Measurements from ENCODE around the gene MAP2K5.
A peak's percentile ranks its signal among the peaks of the same experiment; 100 is the strongest.

Gene MAP2K5

DNA sequence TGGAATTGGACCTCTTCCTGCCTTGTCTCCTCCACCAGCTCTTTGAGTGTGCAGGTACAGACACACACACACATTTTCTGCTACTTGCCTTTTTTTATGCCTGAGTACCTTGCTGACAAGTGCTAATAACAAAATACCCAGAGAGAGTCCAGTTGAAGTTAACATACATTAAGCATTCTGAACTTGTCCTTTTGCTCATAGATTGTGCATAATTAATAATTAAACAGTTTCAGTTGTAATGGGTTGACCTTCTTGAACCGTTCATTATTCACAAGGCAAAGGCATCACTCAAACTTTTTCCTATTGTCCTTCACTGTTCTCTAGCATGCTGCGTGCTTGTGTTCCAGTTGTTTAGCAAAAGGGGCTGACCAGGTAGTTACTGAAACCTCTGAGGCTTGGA lies 223.2 kb downstream of the MAP2K5 start:
- no peak for DNase-seq

DNA sequence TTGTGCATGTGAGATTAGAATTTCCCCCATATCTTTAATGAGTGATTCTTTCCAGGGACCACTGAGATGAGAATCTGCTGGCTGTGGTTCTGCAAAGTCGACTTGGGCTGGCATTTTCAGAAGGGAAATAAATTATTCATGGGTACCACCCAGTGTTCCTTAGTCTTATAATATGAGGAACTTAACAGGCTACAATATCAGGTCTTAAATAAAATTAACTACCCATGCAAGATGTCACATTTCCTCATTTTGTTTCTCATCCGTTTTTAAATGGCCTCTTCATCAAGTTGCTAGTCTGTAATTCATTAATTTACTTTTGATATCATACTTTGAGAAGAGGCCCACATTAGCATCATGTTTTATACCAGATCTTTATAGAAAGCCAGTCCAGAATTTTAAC lies 224.5 kb downstream of the MAP2K5 start:
- DNase-seq: no peak

DNA sequence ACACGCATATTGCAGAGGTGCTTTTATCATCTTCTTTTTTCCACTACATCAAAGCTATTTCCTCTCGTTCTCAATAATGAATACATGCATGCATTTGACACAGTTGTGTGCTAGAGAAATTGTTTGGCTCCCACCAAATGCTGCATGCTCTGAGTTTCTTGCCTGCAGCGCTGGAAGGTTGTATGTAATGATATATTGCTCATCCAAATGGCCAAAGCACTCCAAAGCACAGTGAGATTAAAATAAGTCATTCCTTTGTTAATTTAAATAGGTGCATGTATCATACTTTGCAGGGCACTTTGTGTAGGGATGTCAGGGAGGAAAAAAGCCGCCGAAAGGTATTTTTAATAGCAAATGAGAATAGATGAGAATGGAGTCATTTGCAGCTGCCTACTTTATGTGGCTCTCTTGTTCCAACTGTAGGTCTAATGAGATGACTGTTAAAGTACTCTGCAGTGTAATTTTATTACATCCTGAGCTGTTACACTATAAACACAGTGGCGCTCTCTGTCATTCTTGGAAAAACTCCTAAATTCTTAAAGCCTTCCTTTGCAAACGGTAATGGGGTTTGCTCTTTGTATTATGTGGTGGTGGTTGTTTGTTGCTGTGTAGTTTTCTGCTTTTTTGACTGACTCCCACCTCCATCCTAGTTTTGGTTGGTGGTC lies 225.9 kb downstream of the MAP2K5 start:
- DNase-seq: no peak

DNA sequence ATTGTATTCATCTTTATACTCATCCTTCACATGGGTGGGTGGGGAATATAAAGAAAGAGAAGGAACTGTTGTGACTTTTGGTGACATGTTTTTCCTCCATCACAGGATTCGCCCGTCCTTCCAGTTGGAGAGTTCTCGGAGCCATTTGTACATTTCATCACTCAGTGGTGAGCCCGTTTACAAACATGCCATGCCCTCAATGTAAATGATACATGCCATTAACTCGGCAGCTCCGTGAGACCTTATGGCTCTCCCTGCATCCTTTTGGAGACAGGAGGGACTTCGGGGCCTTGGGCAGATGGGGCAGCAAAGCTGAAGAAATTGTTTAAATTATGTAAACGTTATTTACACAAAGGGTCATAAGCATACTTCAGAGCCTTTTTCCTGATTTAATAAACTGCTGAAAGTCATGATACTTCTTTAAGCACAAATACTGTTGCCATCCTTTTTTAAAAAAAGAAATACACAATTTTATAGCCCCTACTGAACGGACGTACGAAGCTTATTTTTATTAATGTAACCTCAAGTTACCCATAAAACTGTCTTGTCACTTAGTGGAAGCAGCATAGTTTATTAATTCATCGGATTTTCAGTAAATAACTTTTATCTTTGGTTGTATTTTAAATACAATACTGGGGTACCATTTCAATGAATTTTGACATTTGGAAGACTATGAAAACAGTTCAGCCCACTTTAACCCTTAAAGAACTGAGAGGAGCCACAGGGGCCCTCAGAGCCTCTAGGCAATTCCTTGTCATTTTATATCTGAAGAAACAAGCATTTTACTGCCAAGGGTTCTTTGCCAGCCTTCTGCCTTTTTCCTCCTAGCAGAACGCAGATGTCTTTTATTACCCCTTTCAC lies 227.2 kb downstream of the MAP2K5 start:
- no peak for DNase-seq

DNA sequence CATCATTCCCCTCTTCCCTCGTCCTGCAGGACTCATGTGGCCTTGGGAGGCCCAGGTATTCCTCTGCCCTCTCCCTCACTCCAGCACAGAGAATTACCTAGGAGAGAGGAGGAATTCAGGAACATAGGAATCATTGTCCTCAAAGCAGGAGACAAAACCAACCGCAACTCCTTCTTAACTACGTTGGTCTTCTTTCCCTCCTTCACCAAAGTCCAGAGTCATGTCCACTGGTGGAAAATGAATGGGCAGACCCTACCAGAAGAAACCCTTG lies 227.8 kb downstream of the MAP2K5 start:
- no peak for DNase-seq

DNA sequence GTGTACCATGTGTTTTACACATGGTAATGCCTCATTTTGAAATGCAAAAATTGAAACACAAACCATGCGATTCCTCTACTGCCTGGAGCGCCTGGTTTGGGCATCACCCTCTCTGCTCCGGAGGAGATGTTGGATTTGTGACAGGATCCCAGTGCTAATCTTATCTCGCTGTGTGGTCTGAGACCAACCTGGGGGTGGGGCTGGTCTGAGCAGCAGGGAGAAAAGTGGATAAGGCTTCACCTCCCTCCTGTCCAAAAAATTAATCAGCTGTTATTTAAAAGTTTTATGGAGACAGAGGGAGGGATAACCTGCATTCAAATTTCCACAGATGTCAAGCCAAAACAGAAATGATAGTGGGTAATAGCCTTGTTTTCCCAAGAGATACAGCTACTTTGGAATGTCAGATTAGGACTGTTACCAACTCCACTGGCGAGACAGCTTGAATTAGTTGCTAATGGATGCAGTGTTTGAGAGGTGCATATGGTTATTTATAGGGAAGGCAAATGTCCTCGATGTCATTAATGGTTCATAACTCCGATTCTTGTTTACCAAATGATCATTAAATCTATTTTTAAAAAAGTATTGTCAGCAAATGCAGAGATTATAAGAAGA lies 228.8 kb downstream of the MAP2K5 start:
- no peak for DNase-seq

DNA sequence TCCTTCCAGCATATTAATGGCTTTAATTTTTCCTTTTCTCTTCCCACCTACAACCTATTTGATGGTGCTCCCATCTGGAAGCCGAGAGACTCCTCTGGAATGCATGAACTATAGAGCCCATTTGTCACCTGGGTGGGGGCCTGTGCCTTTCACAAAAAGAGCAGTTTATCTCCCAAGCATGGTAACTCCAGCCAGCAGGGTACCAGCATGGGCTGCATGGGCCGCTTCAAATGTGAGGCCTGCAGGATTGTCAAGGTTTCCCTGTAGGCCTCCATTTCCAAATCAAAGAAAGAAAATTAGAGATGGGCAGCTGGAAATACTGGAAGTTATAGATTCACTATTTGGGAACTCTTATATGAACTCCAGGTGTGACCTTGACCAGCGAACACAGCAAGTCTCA lies 232.1 kb downstream of the MAP2K5 start:
- DNase-seq: no peak

DNA sequence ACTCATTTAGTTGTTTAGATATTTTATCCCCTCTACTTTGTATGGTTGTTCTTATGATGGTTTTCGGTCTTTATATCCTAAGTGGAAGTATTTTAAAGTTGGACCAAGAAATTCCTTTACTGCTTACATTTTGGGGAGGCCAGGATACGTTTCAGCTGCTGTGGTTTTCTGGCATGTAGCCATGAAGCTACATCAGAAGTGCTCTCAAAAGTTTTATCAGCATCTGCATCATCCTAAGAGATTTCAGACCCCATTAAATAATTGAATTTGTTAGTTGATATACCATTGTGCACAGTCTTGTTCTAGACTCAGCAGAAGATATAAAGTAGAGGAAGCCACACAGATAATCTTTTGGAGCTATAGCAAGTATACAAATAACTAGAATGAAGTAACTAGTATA lies 232.7 kb downstream of the MAP2K5 start:
- no peak for DNase-seq

DNA sequence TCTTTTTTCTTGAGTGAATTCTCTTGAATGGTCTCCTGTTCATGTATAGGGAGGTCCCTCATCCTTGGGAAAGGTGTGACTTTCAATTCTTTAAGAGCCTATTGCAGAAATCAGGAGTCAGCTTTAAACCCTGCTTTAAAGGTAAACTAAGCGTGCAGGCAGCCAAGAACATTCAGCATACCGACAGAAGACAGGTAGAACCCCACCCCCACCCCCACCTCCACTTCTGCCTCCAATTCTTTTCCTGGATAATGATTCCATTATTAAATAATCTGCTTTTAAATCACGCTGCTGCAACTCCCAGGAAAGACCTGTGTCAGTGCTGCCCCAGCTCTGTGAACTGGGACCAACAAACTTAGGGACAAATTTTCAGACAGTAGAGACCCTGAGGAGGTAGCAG lies 233.5 kb downstream of the MAP2K5 start:
- no peak for DNase-seq

DNA sequence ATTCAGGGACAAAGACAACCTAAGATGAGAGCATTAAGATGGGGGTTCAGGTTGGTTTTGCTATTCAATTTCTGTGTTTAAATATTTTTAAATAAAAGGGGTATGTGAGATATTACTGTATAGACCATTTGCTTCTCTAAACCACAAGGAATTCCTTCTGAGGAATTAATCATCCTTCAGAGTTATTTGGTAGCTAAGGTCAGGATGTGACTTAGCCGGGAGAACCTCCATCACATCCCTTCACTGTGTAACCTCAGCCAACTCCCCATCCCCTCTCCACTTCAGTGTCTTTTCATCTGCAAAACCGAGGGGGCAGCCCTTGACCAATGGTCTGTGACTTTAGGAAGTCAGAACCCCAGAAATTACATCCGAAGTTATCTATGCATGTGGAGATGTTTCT lies 234.1 kb downstream of the MAP2K5 start:
- no peak for DNase-seq

DNA sequence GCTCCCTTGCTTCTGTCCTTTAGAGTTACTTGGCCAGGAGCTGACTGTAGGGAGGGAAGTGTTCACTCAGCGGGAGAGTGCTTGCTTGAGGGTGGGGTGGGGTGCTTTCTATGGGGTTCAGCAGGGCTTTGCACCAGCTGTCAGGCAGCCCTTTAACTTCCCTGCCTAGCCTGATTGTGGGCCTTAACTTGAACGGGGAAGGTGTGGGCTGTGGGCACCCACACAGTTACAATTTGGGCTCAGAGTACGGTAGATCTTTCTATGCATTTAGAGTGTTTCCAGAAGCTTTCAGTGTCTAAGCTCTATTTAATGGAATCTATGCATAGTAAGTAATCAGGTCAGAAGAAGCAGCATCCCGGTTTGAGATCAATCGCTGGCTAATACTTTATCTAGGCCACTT lies 234.6 kb downstream of the MAP2K5 start:
- no peak for DNase-seq

DNA sequence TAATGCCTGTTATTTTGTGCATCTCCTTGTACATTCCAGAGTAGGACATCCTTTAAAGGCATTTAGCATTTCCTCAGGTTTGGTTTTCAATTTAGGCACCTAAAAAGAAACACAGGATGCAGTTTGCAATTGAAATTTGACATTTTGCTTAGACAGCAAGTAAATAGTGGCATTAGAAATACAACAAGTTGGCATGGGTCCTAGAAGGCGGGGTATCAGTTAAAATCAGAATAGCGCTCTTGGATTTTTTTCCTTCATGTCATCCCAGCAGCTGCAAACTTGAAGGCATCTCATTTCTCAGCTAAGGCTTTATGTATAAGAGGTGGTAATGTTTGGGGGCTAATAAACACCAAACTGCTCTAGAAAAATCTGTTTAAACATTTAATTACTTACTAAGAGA lies 235.3 kb downstream of the MAP2K5 start:
- DNase-seq: no peak

DNA sequence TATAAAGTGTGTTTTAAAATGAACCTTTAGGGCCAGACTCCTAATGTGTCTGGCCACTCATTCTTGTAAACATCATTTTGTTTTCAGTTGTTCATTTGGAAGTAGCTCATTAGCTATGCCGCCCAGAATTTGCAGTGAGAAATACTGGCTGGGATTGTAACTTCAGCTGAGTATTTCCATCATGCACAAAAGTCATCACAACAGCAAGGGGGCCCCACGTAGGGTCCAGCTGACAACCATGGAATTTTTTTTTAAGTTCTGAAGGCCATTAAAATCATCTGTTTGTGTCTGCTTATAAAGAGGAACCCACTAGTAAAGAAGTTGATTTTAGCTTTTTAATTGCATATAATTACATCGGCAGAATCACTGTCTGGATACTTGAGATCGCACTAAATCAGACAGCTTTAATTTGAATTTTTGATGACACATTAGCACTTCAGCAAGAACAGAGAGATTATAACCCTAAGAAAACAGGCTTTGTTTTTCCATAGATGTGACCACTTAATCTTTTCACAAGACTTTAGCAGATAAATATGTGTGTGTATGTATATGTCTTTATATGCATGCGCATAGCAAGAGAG lies 236.6 kb downstream of the MAP2K5 start:
- DNase-seq: no peak

DNA sequence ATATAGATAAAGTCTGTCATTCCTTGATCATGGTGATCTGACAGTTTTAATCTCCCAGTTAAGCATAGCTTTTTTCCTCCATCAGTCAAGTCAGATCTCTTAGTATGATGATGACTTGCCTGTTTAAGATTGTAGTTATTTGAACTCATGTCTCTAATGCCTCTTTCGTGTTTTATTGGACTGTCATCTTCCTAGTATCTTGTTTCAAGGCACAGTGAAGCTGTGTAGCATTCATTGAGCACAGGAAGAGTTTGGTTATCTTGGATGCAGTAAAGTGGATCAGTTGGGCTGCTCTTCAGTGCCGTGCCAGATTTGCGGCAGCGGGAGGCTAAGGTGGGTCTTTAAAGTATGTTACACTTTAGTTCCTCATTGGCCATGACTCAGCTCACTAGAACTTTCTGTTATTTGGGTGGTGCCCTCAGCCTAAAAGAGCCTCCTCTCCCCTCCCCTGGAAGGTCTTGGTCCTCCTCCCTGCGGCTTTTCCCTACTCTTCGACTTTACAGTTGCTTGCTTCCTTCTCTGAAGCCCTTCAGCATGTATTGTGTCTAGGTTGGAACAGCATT lies 237.1 kb downstream of the MAP2K5 start:
- DNase-seq: no peak

DNA sequence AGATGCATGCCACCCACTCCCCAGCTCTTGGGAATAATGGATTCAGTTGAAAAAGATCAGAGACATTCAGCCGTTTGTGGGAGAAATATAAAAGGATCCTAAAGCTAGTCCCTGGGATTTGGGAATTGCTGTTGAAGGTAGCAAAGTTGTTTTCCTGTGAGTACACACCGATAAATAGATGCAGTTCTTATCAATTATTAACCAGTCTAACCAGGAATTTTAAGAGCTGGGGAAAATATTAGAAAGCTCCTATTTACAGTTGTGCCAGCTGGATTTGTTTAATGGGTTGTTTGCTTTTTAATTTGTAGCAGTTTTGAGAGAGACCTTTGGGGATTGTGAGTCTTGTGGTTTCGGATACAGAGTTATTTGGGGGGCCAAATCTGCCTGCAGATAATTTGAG lies 238.6 kb downstream of the MAP2K5 start:
- DNase-seq: no peak

DNA sequence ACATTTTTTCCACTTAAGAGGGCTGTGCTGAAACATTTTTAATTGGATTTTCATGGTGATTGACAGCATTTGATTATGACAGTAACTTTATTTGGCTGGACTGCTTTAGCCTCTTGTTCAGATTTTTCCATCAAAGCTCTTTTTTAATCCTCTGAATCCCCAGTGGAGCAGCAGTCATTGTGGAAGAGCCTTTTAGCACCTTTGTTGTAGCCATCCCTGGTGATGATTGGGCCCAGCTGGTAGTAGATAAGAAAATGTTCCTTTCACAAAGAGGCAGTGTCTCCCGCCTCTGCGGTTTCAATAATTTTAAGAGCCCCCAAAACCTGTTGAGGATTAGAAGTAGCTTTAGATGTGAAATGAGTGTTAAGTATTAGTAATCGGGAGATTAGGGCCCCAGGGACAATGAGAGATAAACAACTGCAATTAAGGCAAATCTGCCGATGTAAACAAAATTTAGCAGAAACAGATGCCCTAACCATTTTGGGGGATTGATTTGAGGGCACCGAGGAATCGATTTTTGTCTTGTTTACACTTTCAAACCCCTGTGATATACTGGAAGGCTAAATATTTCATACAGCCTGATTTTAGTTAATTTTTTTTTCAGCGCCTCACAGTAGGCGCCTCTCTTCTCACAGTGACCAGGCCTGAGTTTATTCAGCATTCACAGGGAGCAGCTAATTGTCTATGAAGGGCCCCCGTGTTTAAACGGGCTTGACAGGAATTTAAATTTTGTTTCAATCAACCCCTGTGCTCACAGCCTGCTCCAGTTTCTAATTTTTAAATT lies 239.6 kb downstream of the MAP2K5 start:
- no peak for DNase-seq

DNA sequence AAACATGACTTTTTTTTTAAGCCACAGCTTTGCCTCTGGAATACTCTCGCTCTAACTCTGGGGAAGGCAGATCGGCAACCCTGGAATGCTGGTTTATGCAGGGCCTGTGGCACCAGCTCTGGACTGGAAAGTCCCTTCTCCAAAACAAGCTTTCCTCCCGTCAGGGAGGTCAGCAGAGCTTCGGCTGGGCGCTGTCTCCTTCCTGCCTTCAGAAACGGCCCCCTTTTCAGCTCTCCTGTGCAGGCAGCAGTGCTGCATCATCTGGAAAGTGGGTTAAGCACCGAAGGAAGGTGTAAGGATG lies 240.1 kb downstream of the MAP2K5 start:
- no peak for DNase-seq

DNA sequence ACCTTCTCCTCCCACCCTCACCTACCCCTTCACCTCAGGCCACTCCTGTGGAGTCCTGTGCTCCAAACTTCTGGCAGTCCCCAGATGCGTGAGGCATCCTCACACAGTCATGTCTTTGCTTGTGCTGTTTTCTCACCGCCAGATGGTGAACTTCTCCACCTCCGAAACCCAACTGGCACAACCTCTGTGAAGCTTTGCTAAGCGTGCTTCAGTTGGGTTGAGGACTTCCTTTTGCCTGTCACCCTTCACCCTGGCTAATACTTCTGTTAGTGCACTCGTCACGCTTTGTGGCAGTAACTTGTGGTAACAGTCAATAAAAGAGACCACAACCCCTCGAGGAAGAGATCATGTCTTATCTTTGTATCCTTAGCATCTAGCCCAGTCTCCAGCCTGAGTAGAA lies 240.8 kb downstream of the MAP2K5 start:
- peak; percentile 34 for DNase-seq

DNA sequence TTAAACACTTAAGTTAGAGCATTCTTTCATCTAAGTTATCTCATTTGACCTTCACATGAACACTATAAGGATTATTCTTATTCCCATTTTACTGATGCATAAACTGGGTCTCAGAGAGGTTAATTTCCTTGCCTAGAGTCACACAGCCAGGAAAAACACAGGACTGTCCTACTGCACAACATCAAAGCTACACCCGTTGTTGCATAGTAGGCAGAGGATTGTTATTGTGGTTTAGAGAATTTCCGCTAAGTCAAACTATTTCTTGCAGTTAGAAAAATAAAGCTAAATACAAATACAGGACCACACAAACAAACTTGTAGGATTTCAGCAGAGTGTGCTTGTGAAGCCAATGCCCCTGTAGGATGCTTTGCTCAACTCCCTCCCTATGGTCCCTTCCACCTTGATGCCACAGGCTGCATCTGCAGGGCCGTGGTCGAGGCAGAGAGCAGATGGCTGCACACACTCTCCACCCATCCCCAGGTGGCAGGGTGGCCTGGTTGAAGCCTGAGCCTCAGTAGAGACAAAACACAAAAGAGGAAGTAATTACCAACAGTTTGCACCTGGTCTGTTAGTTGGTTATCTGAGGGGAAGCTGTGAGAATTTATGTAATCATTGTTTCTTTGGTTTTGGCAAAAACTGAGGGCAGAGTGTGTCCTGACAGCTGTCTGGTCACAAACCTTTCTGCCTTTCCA lies 241.7 kb downstream of the MAP2K5 start:
- DNase-seq: no peak

DNA sequence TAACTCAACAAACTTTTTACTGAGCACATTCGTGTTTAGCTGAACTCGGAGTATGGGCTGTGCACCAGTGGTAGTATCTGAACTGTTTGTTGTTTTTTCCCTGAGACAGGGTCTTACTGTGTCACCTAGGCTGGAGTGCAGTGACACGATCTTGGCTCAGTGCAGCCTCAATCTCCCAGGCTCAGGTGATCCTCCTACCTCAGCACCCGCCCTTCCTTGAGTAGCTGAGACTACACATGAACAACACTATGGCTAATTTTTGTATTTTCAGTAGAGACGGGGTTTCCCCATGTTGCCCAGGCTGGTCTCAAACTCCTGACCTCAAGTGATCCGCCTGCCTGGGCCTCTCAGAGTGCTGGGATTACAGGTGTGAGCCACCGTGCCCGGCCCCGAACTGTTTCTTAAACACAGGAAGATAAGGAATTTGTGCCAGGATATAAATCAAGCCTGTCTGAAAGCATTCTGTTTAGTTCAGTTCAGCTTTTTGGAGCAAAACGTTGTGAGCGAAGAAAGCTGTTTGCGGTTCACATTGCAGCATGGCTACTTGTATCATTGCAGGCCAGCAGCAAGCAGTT lies 242.4 kb downstream of the MAP2K5 start:
- DNase-seq: no peak

DNA sequence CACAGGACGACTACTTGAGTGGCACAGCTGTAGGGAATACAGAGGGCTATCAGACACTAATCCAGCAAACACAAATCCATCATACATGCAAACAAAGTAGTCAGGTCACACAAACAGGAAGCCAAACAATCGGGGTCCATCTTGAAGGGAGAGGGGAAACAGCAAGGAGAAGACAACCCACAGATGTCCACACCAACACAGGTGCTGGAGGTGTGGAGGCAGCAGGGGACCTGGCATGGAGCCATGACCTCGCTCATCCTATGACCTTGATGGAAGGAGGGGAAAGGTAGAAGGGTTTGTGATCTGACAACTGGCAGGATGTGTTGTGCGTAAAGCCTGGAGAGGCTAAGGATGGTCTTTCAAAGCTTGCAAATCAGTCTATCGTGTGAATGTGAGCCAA lies 242.9 kb downstream of the MAP2K5 start:
- no peak for DNase-seq

DNA sequence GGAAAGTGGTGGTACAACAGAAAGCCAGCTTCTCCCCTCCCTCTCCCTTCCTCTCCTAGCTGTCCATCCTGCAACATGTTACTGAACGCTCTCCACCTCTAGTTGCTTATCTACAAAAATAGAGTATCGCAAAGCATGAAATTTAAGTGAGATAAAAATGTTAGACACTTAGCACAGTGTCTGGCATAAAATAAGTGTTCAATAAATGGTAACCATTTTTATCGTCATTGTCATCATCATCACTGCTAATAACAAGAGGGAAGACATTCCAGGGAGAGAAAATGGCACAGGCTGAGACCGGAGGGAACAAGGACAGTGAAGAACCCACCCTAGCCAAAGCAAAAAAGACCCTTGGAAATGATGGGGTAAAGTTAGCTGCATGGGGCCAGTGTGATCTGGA lies 244.1 kb downstream of the MAP2K5 start:
- DNase-seq: no peak

Measured in stimulated activated CD4-positive, alpha-beta T cell treated with anti-CD3 and anti-CD28 coated beads, Interleukin-15, amount 100 ng/mL, for 24 hours (primary cell).